HepG2 (cell line): ENCODE data around the gene PARVB. TPM values are rescaled to one million over a fixed set of nuclear protein-coding genes. Genes with fewer than 3 reads are reported as not detected.

Experiments used
- ATAC-seq: fragments of 200-7000 bp; cut with Tn5 transposase; 3 replicates; pipeline ENCODE4 v1.9.1; 2020; ENCODE audit warnings: mild to moderate bottlenecking, moderate library complexity
- BruUV-seq: library from RNA; stranded (reverse); fragments of 400-500 nt; replicated peaks from 2 replicates; lab custom pipeline; 2021; lab: Mats Ljungman, UMichigan
- CTCF ChIA-PET: fragments of 300-600 bp; formaldehyde crosslinking; extraction: SDS; loops from one replicate; lab custom pipeline; 2021; ENCODE audit warnings: low total read pairs, inconsistent platforms, low intra/inter-chr PET ratio; lab: Yijun Ruan, JAX
- POLR2A ChIA-PET: fragments of 350-600 bp; sonication (Branson Sonifier 250); formaldehyde crosslinking; loops from one replicate; lab custom pipeline; 2020; ENCODE audit warnings: antibody characterized with exemption, inconsistent platforms; lab: Yijun Ruan, JAX
- DNase-seq: peaks from one replicate; pipeline ENCODE4 v3.0.0-alpha.2; 2015; ENCODE audit warnings: low spot score
- FAIRE-seq: peaks from 3 replicates; lab custom pipeline; 2011; peaks lifted over from hg19 to GRCh38; lab: Jason Lieb, UNC
- H2AFZ ChIP-seq: one replicate; pipeline ENCODE4 v1.6.1; 2011; ENCODE audit warnings: low read length, inconsistent platforms
- H3K27ac ChIP-seq: fragments of 300-600 bp; 3 replicates; pipeline ENCODE4 v1.8.0; 2011; ENCODE audit warnings: mixed run types, mild to moderate bottlenecking, mixed read lengths, low read length, inconsistent platforms; ENCODE audit not compliant: insufficient read depth; ENCODE audit errors: extremely low read length
- H3K27me3 ChIP-seq, 2 experiments: fragments of 200-600 bp in 1 of 2; 2 replicates in 1 of 2; 3 replicates in 1 of 2; pipeline versions ENCODE4 v1.6.0 to v1.8.0; 2011; ENCODE audit warnings: low read length in 2 of 2, mild to moderate bottlenecking in 2 of 2, moderate library complexity in 2 of 2, inconsistent platforms in 1 of 2; ENCODE audit not compliant: insufficient read depth in 2 of 2, control insufficient read depth in 1 of 2
- H3K36me3 ChIP-seq, 2 experiments: fragments of 200-600 bp in 1 of 2; replicated peaks in 1 of 2; 2 replicates in 1 of 2; 3 replicates in 1 of 2; pipeline versions ENCODE4 v1.5.1 to v1.8.0; 2011; ENCODE audit warnings: low read length in 2 of 2, inconsistent platforms in 1 of 2; ENCODE audit not compliant: insufficient read depth in 2 of 2, control insufficient read depth in 1 of 2
- H3K4me1 ChIP-seq: 2 replicates; pipeline ENCODE4 v1.5.1; 2012; ENCODE audit warnings: low read length, inconsistent platforms; ENCODE audit not compliant: insufficient read depth
- H3K4me2 ChIP-seq: 2 replicates; pipeline ENCODE4 v1.6.0; 2011; ENCODE audit warnings: low read depth, low read length, inconsistent platforms
- H3K4me3 ChIP-seq, 3 experiments: fragments of 200-600 bp in 1 of 3; sonication (generic), shearing (Covaris generic) in 1 of 3; replicated peaks in 1 of 3; 2 replicates each; pipeline ENCODE4 v1.5.1; 2011 to 2016; ENCODE audit warnings: low read length in 3 of 3, inconsistent platforms in 2 of 3, low read depth in 2 of 3, mild to moderate bottlenecking in 2 of 3, control low read depth in 1 of 3, mixed read lengths in 1 of 3; ENCODE audit not compliant: insufficient read depth in 1 of 3
- H3K79me2 ChIP-seq: one replicate; pipeline ENCODE4 v1.6.1; 2011; ENCODE audit warnings: low read length, inconsistent platforms; ENCODE audit not compliant: insufficient read depth
- H3K9ac ChIP-seq: 2 replicates; pipeline ENCODE4 v1.6.0; 2011; ENCODE audit warnings: mild to moderate bottlenecking, low read depth, low read length, inconsistent platforms; ENCODE audit not compliant: insufficient read depth
- H3K9me3 ChIP-seq: 2 replicates; pipeline ENCODE4 v1.5.1; 2012; ENCODE audit warnings: mild to moderate bottlenecking, low read length
- H4K20me1 ChIP-seq: 2 replicates; pipeline ENCODE4 v1.6.0; 2011; ENCODE audit warnings: inconsistent platforms, mild to moderate bottlenecking, low read length, moderate library complexity; ENCODE audit not compliant: insufficient read depth
- MAF1 ChIP-seq: sonication (generic); formaldehyde crosslinking; IDR thresholded peaks from 2 replicates; pipeline ENCODE4 v1.5.0; 2020; ENCODE audit warnings: missing genetic modification reagents, borderline replicate concordance
- MAX ChIP-seq: IDR thresholded peaks from 2 replicates; pipeline ENCODE4 v1.6.1; 2012; ENCODE audit warnings: inconsistent platforms
- MTF2 ChIP-seq: sonication (generic); formaldehyde crosslinking; IDR thresholded peaks from 2 replicates; pipeline ENCODE4 v1.5.0; 2020; ENCODE audit warnings: missing genetic modification reagents, borderline replicate concordance
- NFKBIZ ChIP-seq: IDR thresholded peaks from 2 replicates; pipeline ENCODE4 v1.6.1; 2018; ENCODE audit warnings: missing genetic modification reagents, missing compliant biosample characterization
- PATZ1 ChIP-seq: sonication (generic); formaldehyde crosslinking; IDR thresholded peaks from 2 replicates; pipeline ENCODE4 v1.4.0; 2020; ENCODE audit warnings: missing genetic modification reagents
- SNAPC5 ChIP-seq: sonication (generic); formaldehyde crosslinking; IDR thresholded peaks from 2 replicates; pipeline ENCODE4 v1.8.1; 2023; ENCODE audit warnings: mild to moderate bottlenecking, missing genetic modification reagents, borderline replicate concordance
- TBX2 ChIP-seq: sonication (generic); formaldehyde crosslinking; IDR thresholded peaks from 2 replicates; pipeline ENCODE4 v1.5.0; 2020; ENCODE audit warnings: missing genetic modification reagents, mild to moderate bottlenecking, borderline replicate concordance
- ZBTB1 ChIP-seq: sonication (generic); formaldehyde crosslinking; IDR thresholded peaks from 2 replicates; pipeline ENCODE4 v1.4.0; 2020; ENCODE audit warnings: missing genetic modification reagents, borderline replicate concordance
- ZNF235 ChIP-seq: sonication (generic); formaldehyde crosslinking; IDR thresholded peaks from 2 replicates; pipeline ENCODE4 v1.8.1; 2023; ENCODE audit warnings: mild to moderate bottlenecking, missing genetic modification reagents, borderline replicate concordance
- ZNF432 ChIP-seq: sonication (generic); formaldehyde crosslinking; IDR thresholded peaks from 2 replicates; pipeline ENCODE4 v1.5.0; 2020; ENCODE audit warnings: missing genetic modification reagents, mild to moderate bottlenecking, borderline replicate concordance
- ZNF44 ChIP-seq: sonication (generic); formaldehyde crosslinking; IDR thresholded peaks from 2 replicates; pipeline ENCODE4 v1.5.1; 2020; ENCODE audit warnings: mild to moderate bottlenecking, missing genetic modification reagents
- WGBS: methylation state at CpG from one replicate; pipeline ENCODE4 v1.1.6; 2017; ENCODE audit warnings: low lambda C conversion rate; 5-methylcytosine and 5-hydroxymethylcytosine counted together
- in situ Hi-C: cut with HindIII; loops from 2 replicates; pipeline ENCODE4 v1.10.0; 2017; ENCODE audit warnings: low pct_unique_long_range_greater_than_20kb; ENCODE audit not compliant: extremely low pct_ligation_motif_present
- intact Hi-C: fragments of 100-400 bp; cut with micrococcal nuclease; formaldehyde crosslinking; loops from one replicate; pipeline ENCODE4 v1.10.0; 2022; ENCODE audit not compliant: unreplicated experiment
- polyA plus RNA-seq, 8 experiments: library from polyadenylated mRNA; depleted of rRNA in 3 of 8; stranded (reverse) in 7 of 8; unstranded in 1 of 8; fragments of >200 nt; fragmentation: Illumina TruSeq in 4 of 8; extraction: Trizol in 4 of 8; gene quantifications; 2 replicates each; pipeline versions ENCODE4 v1.2.1 to v1.2.3, GENCODE V29; 2011 to 2016; ENCODE audit warnings: low read depth in 4 of 8, missing spikeins in 1 of 8, mixed read lengths in 1 of 8; ENCODE audit not compliant: insufficient read depth in 1 of 8
- total RNA-seq, 5 experiments: library from RNA; depleted of rRNA; stranded (reverse); fragments of >200 nt; fragmentation: Illumina TruSeq; extraction: Trizol; gene quantifications; 2 replicates each; pipeline ENCODE4 v1.2.3, GENCODE V29; 2016; ENCODE audit warnings: low read depth in 1 of 5

The PARVB gene
- total and polyA plus RNA-seq, 2 of the 13 experiments (the other 11 are each of a cell fraction or from before 2014, with no cell fraction given), result 0.11 to 0.15 TPM

GRCh38 chr22:44091751-44092150 lies 67.6 kb downstream of the PARVB start:
- Histone ChIP-seq H3K27me3 (peaks cover 0 to 12% of the 10 kb centered on the region in 2 experiments; a peak in 3 of 5 replicates), H3K27ac (no peak overlapping the region), H3K9ac (no peak overlapping the region), H2AFZ (no peak overlapping the region), H3K79me2 (no peaks in the 10 kb centered on the region), H3K36me3 (no peaks in the 10 kb centered on the region), H3K4me3 (no peak overlapping the region), H3K9me3 (no peaks in the 10 kb centered on the region), H3K4me2 (no peak overlapping the region), H3K4me1 (peaks cover 8% of the 10 kb centered on the region), H4K20me1 (no peaks in the 10 kb centered on the region)
- intact Hi-C loops (no loop called here), in situ Hi-C loops (no loop called here)
- no peak for TF ChIP-seq ZNF235 (CRISPR knock-in tag)
- TF ChIP-seq MTF2 (CRISPR knock-in tag), result no peak
- TF ChIP-seq MAF1, result no peak
- no peak for TF ChIP-seq SNAPC5 (CRISPR knock-in tag)
- no peak for TF ChIP-seq NFKBIZ (CRISPR knock-in tag)
- TF ChIP-seq ZNF432 (CRISPR knock-in tag), result no peak
- no peak for TF ChIP-seq MAX
- TF ChIP-seq TBX2, result no peak
- TF ChIP-seq ZNF44, result no peak
- TF ChIP-seq PATZ1 (CRISPR knock-in tag), result no peak
- TF ChIP-seq ZBTB1 (CRISPR knock-in tag), result no peak
- 60% methylated on average over 9 of the region's 10 CpGs for WGBS
- no peak for DNase-seq
- CTCF ChIA-PET, result no interaction called here
- ATAC-seq, result no peak
- POLR2A ChIA-PET, result no interaction called here
- FAIRE-seq, result no peak
- no TSS peak for BruUV-seq
